GM18858 (cell line): ENCODE results near the gene UBTD1.
"Not testable (repeated sequence)": the region's sequence is repeated elsewhere in the genome, so short reads cannot be mapped to it uniquely, and the experiment has no call there.

Experiments
- ATAC-seq: cut with Tn5 transposase; IDR thresholded peaks from one replicate; pipeline ENCODE4 v1.9.1; 2021; ENCODE audit not compliant: unreplicated experiment

Gene UBTD1

GRCh38 chr10:97537186-97537869, 38.6 kb downstream of the UBTD1 start:
- ATAC-seq, result no peak

GRCh38 chr10:97538411-97538810, 39.7 kb downstream of the UBTD1 start:
- ATAC-seq, result no peak

DNA sequence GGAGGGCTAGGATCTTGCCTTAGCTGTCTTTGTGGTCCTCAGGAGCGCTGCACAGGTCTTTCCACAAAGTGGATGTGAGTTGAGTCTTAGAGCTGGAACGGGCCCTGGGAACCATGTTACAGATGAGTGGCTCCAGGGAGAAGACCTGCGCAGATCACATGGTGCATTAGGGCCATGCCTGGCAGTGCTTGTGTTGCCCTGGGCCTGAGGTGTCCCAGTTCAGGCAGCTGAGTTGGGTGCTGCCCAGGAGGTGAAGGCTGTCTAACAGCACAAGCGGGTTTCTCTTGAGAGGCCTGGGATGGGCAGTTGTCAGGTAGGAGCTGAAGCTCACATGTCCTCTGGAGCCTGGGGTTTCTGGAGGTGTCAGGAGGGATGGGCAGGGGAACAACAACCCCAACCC, 40.1 kb downstream of the UBTD1 start:
- no peak for ATAC-seq

- ATAC-seq, result no peak
These were observed 40.9 kb downstream of the UBTD1 start for GRCh38 chr10:97539523-97540200.

DNA sequence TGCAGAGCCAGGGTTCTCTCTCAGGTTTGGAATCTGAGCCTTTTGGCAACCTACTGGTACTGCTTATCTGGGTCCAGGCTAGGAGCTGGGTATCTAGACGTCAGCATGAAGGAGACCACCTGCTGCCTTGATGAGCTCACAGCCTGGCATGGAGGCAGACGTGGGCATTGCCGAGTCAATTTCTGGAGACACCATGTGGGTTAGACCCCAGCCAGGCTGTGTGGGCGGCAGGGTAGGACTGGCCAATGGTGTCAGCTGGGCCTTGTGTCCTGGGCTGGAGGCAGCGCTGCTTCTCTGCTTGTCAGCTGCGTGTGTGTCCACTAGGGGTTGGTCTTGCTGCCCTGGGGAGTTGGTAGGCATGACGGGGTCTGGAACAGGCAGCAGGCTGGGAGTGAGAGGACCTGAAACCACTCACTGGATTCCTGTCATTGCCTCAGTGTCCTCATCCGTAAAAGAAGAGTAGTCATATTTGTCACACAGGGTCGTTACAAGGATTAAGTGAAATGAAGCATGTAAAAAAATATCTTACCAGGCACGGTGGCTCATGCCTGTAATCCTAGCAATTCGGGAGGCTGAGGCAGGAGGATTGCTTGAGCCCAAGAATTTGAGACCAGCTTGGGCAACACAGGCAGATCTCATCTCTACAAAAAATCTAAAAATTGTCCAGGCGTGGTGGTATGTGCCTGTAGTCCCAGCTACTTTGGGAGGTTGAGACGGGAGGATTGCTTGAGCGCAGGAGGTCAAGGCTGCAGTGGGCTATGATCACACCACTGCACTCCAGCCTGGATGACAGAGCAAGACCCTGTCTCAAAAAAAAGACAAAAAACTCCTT, 42.2 kb downstream of the UBTD1 start:
- ATAC-seq, result no peak

DNA sequence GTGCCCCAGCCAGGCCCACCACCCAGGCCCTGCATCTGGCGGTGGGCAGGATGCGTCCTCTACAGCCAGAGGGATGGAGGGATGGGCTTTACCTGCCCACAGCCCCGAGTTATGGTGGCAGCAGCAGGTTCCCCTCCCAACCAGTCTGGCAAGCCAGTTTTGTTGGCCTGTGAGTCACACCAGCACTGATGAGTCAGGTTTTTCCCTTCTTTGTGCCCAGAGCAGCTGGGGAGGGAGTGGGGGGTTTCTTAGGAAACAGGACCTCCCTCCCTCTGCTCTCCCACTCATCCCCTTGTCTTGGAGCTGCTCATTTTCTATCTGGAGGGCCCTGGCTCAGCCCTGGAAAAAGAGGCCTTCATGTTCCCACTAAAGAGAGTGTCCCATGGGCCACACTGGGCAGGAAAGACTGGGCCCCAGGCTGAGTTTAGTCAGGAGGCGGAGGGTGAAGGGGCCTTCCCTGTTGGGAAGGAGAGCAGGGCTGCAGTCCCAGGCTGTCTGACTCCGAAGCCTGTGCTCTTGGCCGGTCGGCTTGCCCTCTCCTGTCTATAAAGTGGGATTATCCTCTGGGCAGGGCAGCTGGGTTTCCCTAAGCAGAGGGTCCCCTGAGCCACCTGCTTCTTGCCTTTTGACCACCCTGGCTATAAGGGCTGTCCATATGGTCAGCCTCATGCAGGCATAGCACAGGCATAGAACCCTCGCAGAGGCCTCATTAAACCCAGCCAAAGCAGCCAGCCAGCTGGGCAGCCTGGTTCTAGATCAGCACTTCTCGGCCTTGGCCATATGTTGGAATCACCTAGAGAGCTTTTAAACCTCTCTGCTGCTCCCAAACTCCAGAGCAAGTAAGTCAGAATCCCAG, 43.7 kb downstream of the UBTD1 start:
- no peak for ATAC-seq

DNA sequence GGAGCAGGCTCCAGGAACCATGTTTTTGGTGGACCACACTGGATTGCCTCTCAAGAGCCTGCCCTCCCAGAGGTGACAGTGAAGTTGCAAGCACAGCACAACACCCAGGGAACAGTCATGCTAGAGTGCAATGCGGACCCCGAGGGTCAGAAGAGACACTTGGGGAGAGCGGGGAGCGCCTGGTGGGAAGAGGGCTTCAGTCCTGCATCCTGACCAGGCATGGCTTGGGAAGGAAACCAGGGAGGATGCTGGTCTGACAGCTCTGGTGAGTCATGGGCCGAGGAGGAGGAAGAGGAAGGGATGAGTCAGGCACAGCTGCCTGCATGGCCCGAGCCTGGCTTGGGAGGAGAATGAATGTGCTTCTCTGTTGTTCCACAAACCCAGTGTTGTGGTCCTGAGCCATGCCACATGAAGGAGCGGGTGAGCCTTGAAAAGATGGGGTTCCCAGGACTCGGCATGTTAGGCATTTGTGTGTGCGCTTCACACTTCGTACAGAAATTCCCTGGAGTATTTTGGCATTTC, 44.4 kb downstream of the UBTD1 start:
- no peak for ATAC-seq

DNA sequence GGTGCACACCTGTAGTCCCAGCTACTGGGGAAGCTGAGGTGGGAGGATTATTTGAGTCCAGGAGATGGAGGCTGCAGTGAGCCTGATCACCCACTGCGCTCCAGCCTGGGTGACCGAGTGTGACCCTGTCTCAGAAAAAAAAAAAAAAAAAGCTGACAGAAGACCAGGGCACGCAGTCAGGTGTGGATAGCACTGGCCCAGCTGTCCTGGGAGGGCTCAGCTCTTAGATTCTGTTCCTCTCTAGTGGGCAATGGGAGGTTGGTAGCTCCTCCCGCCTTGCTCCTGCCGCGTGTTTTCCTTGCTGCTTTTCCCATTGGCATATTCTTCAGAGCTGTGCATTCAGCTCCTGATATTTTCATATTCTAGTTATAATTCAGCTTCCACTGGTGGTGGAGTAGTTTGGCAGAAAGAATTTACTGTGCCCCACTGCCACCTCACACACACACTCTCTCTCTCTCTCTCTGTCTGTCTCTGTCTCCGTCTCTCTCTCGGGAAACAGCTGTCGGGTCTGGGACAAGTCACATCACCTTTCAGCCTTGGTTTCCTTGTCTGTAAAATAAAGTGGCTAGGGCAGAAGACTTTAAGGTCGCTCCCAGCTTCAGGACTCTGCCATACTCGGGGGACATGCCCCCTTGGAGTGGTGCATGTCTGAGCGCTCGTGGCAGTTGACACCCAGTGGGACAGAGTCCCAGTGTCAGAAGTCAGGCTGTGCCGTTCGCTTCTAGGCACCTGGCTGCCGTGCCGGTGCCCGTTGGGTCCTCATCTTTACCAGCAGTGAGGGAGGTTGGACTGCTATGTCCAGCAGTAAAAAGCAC, 47.9 kb downstream of the UBTD1 start:
- no peak for ATAC-seq

DNA sequence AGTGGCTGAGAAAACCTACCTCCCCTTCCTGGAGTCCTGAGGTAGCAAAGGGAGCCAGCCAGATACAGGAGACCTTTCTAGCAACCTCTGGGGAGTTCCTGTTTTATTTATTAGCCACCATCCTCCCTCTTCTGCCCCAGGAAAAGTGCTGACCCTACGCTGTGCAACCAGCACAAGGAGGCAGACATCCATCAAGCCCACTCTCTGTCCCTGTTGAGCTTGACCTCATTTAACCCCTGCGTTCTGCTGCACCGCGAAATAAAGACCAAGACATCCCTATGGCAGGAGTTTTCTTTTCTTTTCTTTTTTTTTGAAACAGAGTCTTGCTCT, 48.5 kb downstream of the UBTD1 start:
- ATAC-seq, result no peak

- no peak for ATAC-seq
These were observed 49.2 kb downstream of the UBTD1 start for GRCh38 chr10:97547962-97548361.

GRCh38 chr10:97548828-97549455, 50.2 kb downstream of the UBTD1 start:
- no peak for ATAC-seq

- no peak for ATAC-seq
These were observed 51.0 kb downstream of the UBTD1 start for GRCh38 chr10:97549587-97550322.

GRCh38 chr10:97550336-97551149, 51.8 kb downstream of the UBTD1 start:
- no peak for ATAC-seq

- no peak for ATAC-seq
These were observed 52.5 kb downstream of the UBTD1 start for GRCh38 chr10:97551271-97551670.

GRCh38 chr10:97553575-97554031, 54.9 kb downstream of the UBTD1 start:
- no peak for ATAC-seq

GRCh38 chr10:97554336-97554735, 55.6 kb downstream of the UBTD1 start:
- ATAC-seq, result not testable (repeated sequence)

DNA sequence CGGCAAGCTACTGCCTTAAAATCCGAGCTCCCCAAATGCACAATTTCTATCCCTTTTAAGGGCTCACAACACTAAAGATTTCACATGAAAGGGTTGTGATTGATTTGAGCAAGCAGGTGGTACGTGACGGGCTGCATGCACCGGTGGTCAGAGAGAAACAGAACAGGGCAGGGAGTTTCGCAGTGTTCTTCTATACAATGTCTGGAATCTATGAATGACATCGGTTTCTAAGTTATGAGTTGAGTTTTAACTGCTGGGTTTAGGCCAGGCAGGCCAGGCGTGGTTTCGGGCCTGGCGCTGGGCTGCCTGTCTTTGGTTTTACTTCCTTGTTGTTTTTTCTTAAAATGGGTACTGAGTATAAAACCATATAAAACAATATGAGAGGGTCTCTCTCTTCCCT, 56.8 kb downstream of the UBTD1 start:
- ATAC-seq, result not testable (repeated sequence)
